ENCODE results near the gene PHF21A.
A peak's percentile ranks its signal among the peaks of the same experiment; 100 is the strongest.
"Not testable (repeated sequence)": the region's sequence is repeated elsewhere in the genome, so short reads cannot be mapped to it uniquely, and the experiment has no call there.

PHF21A gene

GRCh38 chr11:45981826-45982225, 139.4 kb downstream of the PHF21A start:
- DNase-seq, result not testable (repeated sequence)

GRCh38 chr11:45974806-45975205, 146.4 kb downstream of the PHF21A start:
- DNase-seq, result no peak

- no peak for DNase-seq
Observed at GRCh38 chr11:45973601-45974000, 147.7 kb downstream of the PHF21A start.

- DNase-seq, result no peak
Observed at GRCh38 chr11:45968901-45969300, 152.4 kb downstream of the PHF21A start.

GRCh38 chr11:45967506-45967905, 153.7 kb downstream of the PHF21A start:
- DNase-seq, result no peak

GRCh38 chr11:45964911-45965389, 156.3 kb downstream of the PHF21A start:
- peak; percentile 64 for DNase-seq

GRCh38 chr11:45961751-45962240, 159.5 kb downstream of the PHF21A start:
- no peak for DNase-seq

- no peak for DNase-seq
Observed at GRCh38 chr11:45960387-45961095, 160.7 kb downstream of the PHF21A start.

- DNase-seq, result no peak
Observed at GRCh38 chr11:45959851-45960250, 161.4 kb downstream of the PHF21A start.

- no peak for DNase-seq
Observed at GRCh38 chr11:45949992-45950407, 171.3 kb downstream of the PHF21A start.

GRCh38 chr11:45948356-45948755, 172.9 kb downstream of the PHF21A start:
- DNase-seq, result no peak

- DNase-seq, result no peak
Observed at GRCh38 chr11:45947885-45948284, 173.4 kb downstream of the PHF21A start.

GRCh38 chr11:45945397-45945999, 175.8 kb downstream of the PHF21A start:
- no peak for DNase-seq

GRCh38 chr11:45942381-45942780, 178.9 kb downstream of the PHF21A start:
- DNase-seq, result no peak

- no peak for DNase-seq
Observed at GRCh38 chr11:45941285-45941684, 180.0 kb downstream of the PHF21A start.

- no peak for DNase-seq
Observed at GRCh38 chr11:45939836-45940235, 181.4 kb downstream of the PHF21A start.

GRCh38 chr11:45937916-45938315, 183.3 kb downstream of the PHF21A start:
- DNase-seq, result no peak

- no peak for DNase-seq
Observed at GRCh38 chr11:45936511-45937054, 184.7 kb downstream of the PHF21A start.

GRCh38 chr11:45935349-45936064, 185.7 kb downstream of the PHF21A start:
- no peak for DNase-seq

GRCh38 chr11:45934580-45935318, 186.5 kb downstream of the PHF21A start:
- no peak for DNase-seq

- DNase-seq, result no peak
Observed at GRCh38 chr11:45933846-45934579, 187.2 kb downstream of the PHF21A start.

All from NCI-H1436 (cell line).